SU-DHL-6 (cell line): Measurements from ENCODE around the gene EEF2.

Source experiments
- H2AFZ ChIP-seq: fragments of 200-600 bp; sonication (generic); 2 replicates; pipeline ENCODE4 v1.6.1; 2014; ENCODE audit warnings: low read depth, mild to moderate bottlenecking, moderate library complexity, mixed read lengths, antibody characterized with exemption, low read length; ENCODE audit not compliant: severe bottlenecking
- H3F3A ChIP-seq: fragments of 200-600 bp; shearing (Covaris generic); 2 replicates; pipeline ENCODE4 v1.6.0; 2016; ENCODE audit warnings: antibody characterized with exemption, mild to moderate bottlenecking; ENCODE audit not compliant: insufficient read depth
- H3K27ac ChIP-seq: fragments of 200-600 bp; sonication (generic); 2 replicates; pipeline ENCODE4 v1.5.1; 2016; ENCODE audit warnings: low read depth, mild to moderate bottlenecking, low read length, moderate library complexity, mixed read lengths
- H3K27me3 ChIP-seq: fragments of 200-600 bp; sonication (generic), shearing (Covaris generic); 2 replicates; pipeline ENCODE4 v1.6.0; 2014; ENCODE audit warnings: mild to moderate bottlenecking, low read length
- H3K36me3 ChIP-seq: fragments of 200-600 bp; sonication (generic); 2 replicates; pipeline ENCODE4 v1.6.1; 2014; ENCODE audit warnings: mild to moderate bottlenecking, low read length, mixed read lengths
- H3K4me2 ChIP-seq: fragments of 300-600, 200-600 bp; shearing (Covaris generic), sonication (generic); 2 replicates; pipeline ENCODE4 v1.6.0; 2014; ENCODE audit warnings: low read length, low read depth, mild to moderate bottlenecking; ENCODE audit not compliant: poor library complexity, severe bottlenecking
- H3K4me3 ChIP-seq: fragments of 200-600 bp; sonication (generic); 2 replicates; pipeline ENCODE4 v1.5.1; 2014; ENCODE audit warnings: antibody characterized with exemption, low read length, mild to moderate bottlenecking, mixed read lengths; ENCODE audit not compliant: insufficient read depth, poor library complexity, severe bottlenecking
- H3K79me2 ChIP-seq: fragments of 200-600 bp; sonication (generic); 2 replicates; pipeline ENCODE4 v1.6.1; 2014; ENCODE audit warnings: mild to moderate bottlenecking, low read length, moderate library complexity; ENCODE audit not compliant: insufficient read depth
- H3K9ac ChIP-seq: fragments of 200-600 bp; sonication (generic); 2 replicates; pipeline ENCODE4 v1.7.0; 2014; ENCODE audit warnings: mild to moderate bottlenecking, low read length
- H3K9me2 ChIP-seq: fragments of 200-600 bp; sonication (generic); replicated peaks from 2 replicates; pipeline ENCODE4 v1.6.1; 2014; ENCODE audit warnings: low read length; ENCODE audit not compliant: insufficient read depth
- H3K9me3 ChIP-seq: fragments of 200-600 bp; sonication (generic); 2 replicates; pipeline ENCODE4 v1.6.1; 2014; ENCODE audit warnings: low read length, mixed read lengths; ENCODE audit not compliant: insufficient read depth
- H4K20me1 ChIP-seq: fragments of 200-600 bp; sonication (generic); 2 replicates; pipeline ENCODE4 v1.6.1; 2014; ENCODE audit warnings: low read depth, mild to moderate bottlenecking, antibody characterized with exemption, low read length, moderate library complexity, mixed read lengths
- CTCF ChIP-seq: fragments of 200-600 bp; sonication (generic); IDR thresholded peaks from one replicate; pipeline ENCODE4 v1.5.1; 2017; ENCODE audit warnings: antibody characterized with exemption, mild to moderate bottlenecking, low read length, moderate library complexity; ENCODE audit not compliant: insufficient read depth, poor library complexity, severe bottlenecking
- EZH2phosphoT487 ChIP-seq: fragments of 200-600 bp; sonication (generic), shearing (Covaris generic); conservative IDR thresholded peaks from 2 replicates; pipeline ENCODE4 v1.6.1; 2018; ENCODE audit warnings: mild to moderate bottlenecking, antibody characterized with exemption, low read length, moderate library complexity, mixed read lengths

Gene EEF2

GRCh38 chr19:3995607-3996006 is 10.3 kb upstream of the EEF2 start:
- no peak overlapping the region for H2AFZ ChIP-seq
- no peak overlapping the region for H3K27ac ChIP-seq
- H3K4me2 ChIP-seq: no peak overlapping the region
- no peak for TF ChIP-seq CTCF
- H3K9me3 ChIP-seq: no peaks in the 10 kb centered on the region
- H3K79me2 ChIP-seq: no peaks in the 10 kb centered on the region
- H3K9me2 ChIP-seq: no peaks in the 10 kb centered on the region
- no peak overlapping the region for H3K4me3 ChIP-seq
- no peaks in the 10 kb centered on the region for H3K36me3 ChIP-seq
- no peak overlapping the region for H3K9ac ChIP-seq
- no peaks in the 10 kb centered on the region; the same call in 1 of the 2 replicates for H3F3A ChIP-seq
- no peaks in the 10 kb centered on the region for H4K20me1 ChIP-seq
- no peaks in the 10 kb centered on the region for H3K27me3 ChIP-seq

GRCh38 chr19:3990815-3991117 is 5.5 kb upstream of the EEF2 start:
- Histone ChIP-seq H3K27me3 (no peaks in the 10 kb centered on the region), H3F3A (peaks cover 33% of the 10 kb centered on the region), H3K9me2 (no peaks in the 10 kb centered on the region), H2AFZ (peak overlapping the region; percentile 63), H3K27ac (no peak overlapping the region), H4K20me1 (no peaks in the 10 kb centered on the region), H3K4me2 (peak overlapping the region; percentile 50), H3K9me3 (no peaks in the 10 kb centered on the region), H3K9ac (no peak overlapping the region), H3K79me2 (no peaks in the 10 kb centered on the region), H3K4me3 (no peak overlapping the region), H3K36me3 (no peaks in the 10 kb centered on the region)
- no peak for TF ChIP-seq EZH2phosphoT487

GRCh38 chr19:3987619-3988371 is 2.5 kb upstream of the EEF2 start:
- H3K36me3 ChIP-seq: peaks cover 18% of the 10 kb centered on the region
- peaks cover 46% of the 10 kb centered on the region for H3F3A ChIP-seq
- peak overlapping the region; percentile 69 for H2AFZ ChIP-seq
- H3K4me3 ChIP-seq: peak overlapping the region; percentile 34
- H3K9me2 ChIP-seq: no peaks in the 10 kb centered on the region
- peaks cover 24% of the 10 kb centered on the region for H3K79me2 ChIP-seq
- peak overlapping the region; percentile 94 for H3K9ac ChIP-seq
- H3K27me3 ChIP-seq: no peaks in the 10 kb centered on the region
- H3K4me2 ChIP-seq: peak overlapping the region; percentile 95
- TF ChIP-seq CTCF: peak; percentile 53
- no peak for TF ChIP-seq EZH2phosphoT487
- H4K20me1 ChIP-seq: peaks cover 18% of the 10 kb centered on the region; the same call in 1 of the 2 replicates
- H3K27ac ChIP-seq: peak overlapping the region; percentile 81
- H3K9me3 ChIP-seq: no peaks in the 10 kb centered on the region

- Histone ChIP-seq H3K27me3 (no peaks in the 10 kb centered on the region), H3K4me3 (peak overlapping the region; percentile 89), H3K4me2 (peak overlapping the region; percentile 95), H3F3A (peaks cover 59% of the 10 kb centered on the region), H3K36me3 (peaks cover 30% of the 10 kb centered on the region), H2AFZ (peak overlapping the region; percentile 69), H3K79me2 (peaks cover 38% of the 10 kb centered on the region), H3K9me2 (no peaks in the 10 kb centered on the region), H3K27ac (peak overlapping the region; percentile 81), H3K9me3 (no peaks in the 10 kb centered on the region), H3K9ac (peak overlapping the region; percentile 94), H4K20me1 (peaks cover 31% of the 10 kb centered on the region; the same call in 1 of the 2 replicates)
- peak; percentile 69 for TF ChIP-seq CTCF
- TF ChIP-seq EZH2phosphoT487: no peak
Observed at GRCh38 chr19:3986260-3987041, 1.2 kb upstream of the EEF2 start.
